ENCODE measurements around the gene DENND10.

DNA sequence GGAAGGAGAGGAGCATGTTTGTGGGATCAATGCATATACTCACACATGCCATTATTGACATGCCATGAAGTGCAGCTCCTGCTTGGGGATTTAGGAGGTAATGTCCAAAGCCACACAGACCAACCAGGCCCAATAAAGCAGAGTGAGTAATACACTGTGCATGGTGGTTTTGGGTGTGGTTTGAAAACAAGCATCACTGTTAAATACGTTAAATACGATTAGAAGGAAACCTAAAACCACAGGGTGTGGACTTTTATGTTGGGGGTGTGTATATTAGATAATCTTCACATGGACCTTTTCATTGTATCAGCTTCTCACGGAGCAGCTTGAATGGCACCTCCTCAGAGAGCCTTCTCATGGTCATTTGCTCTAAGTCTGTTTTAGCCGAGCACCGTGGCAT lies 12.9 kb upstream of the DENND10 start:
- TF ChIP-seq POLR2A (IDR thresholded peaks at IDR 0.05) (no peak), POLR2AphosphoS5 (IDR thresholded peaks at IDR 0.05) (peak in 2 of 3 donors; percentile 16 to 71)
- TF ChIP-seq, protein P1, sequence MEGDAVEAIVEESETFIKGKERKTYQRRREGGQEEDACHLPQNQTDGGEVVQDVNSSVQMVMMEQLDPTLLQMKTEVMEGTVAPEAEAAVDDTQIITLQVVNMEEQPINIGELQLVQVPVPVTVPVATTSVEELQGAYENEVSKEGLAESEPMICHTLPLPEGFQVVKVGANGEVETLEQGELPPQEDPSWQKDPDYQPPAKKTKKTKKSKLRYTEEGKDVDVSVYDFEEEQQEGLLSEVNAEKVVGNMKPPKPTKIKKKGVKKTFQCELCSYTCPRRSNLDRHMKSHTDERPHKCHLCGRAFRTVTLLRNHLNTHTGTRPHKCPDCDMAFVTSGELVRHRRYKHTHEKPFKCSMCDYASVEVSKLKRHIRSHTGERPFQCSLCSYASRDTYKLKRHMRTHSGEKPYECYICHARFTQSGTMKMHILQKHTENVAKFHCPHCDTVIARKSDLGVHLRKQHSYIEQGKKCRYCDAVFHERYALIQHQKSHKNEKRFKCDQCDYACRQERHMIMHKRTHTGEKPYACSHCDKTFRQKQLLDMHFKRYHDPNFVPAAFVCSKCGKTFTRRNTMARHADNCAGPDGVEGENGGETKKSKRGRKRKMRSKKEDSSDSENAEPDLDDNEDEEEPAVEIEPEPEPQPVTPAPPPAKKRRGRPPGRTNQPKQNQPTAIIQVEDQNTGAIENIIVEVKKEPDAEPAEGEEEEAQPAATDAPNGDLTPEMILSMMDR (IDR thresholded peaks at IDR 0.05): no peak

All from stomach (tissue), 4 donors.